GM21737 (cell line): ENCODE measurements around the gene TRIM29.
A peak's percentile ranks its signal among the peaks of the same experiment; 100 is the strongest.
"Not testable (repeated sequence)": the region's sequence is repeated elsewhere in the genome, so short reads cannot be mapped to it uniquely, and the experiment has no call there.

Source experiments
- ATAC-seq: cut with Tn5 transposase; IDR thresholded peaks from one replicate; pipeline ENCODE4 v1.9.1; 2021; ENCODE audit warnings: mild to moderate bottlenecking, moderate library complexity; ENCODE audit not compliant: unreplicated experiment

Gene TRIM29, protein sequence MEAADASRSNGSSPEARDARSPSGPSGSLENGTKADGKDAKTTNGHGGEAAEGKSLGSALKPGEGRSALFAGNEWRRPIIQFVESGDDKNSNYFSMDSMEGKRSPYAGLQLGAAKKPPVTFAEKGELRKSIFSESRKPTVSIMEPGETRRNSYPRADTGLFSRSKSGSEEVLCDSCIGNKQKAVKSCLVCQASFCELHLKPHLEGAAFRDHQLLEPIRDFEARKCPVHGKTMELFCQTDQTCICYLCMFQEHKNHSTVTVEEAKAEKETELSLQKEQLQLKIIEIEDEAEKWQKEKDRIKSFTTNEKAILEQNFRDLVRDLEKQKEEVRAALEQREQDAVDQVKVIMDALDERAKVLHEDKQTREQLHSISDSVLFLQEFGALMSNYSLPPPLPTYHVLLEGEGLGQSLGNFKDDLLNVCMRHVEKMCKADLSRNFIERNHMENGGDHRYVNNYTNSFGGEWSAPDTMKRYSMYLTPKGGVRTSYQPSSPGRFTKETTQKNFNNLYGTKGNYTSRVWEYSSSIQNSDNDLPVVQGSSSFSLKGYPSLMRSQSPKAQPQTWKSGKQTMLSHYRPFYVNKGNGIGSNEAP

DNA sequence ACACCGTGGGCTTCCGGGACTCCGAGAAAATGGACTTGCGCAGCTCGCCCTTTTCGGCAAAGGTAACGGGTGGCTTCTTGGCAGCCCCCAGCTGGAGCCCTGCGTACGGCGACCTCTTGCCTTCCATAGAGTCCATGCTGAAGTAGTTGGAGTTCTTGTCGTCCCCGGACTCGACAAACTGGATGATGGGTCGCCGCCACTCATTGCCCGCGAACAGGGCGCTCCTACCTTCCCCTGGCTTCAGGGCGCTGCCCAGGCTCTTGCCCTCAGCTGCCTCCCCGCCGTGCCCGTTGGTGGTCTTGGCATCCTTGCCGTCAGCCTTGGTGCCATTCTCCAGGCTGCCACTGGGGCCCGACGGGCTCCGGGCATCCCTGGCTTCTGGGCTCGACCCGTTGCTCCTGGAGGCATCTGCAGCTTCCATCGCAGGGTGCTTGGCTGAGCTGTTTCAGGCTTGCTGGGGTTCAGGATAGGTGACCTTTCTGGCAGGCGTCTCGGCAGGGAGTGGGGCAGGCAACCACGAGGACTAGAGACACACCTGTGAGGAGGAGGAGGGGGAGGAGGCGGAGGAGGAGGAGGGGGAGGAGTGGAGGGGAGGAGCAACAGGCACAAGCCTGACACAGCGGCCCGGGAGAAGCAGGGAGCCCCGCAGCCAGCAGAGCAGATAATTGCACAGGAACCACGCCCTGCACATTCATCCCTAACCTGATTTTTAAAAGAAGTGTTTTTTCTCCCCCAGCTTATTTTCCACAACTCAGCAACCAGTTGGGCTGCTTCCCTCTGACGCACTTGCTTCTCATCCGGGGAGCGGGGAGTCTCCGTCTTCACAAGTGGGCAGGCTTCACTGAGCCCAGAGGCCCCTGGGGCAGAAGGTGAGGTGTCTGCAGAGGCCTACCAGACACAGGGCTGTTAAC, at the start of gene TRIM29:
Gene TRIM29 (minus strand): TSS at position 503 of the 911 bp plus-strand sequence. CDS start 82 bp downstream, at position 421.
- ATAC-seq, result no peak

DNA sequence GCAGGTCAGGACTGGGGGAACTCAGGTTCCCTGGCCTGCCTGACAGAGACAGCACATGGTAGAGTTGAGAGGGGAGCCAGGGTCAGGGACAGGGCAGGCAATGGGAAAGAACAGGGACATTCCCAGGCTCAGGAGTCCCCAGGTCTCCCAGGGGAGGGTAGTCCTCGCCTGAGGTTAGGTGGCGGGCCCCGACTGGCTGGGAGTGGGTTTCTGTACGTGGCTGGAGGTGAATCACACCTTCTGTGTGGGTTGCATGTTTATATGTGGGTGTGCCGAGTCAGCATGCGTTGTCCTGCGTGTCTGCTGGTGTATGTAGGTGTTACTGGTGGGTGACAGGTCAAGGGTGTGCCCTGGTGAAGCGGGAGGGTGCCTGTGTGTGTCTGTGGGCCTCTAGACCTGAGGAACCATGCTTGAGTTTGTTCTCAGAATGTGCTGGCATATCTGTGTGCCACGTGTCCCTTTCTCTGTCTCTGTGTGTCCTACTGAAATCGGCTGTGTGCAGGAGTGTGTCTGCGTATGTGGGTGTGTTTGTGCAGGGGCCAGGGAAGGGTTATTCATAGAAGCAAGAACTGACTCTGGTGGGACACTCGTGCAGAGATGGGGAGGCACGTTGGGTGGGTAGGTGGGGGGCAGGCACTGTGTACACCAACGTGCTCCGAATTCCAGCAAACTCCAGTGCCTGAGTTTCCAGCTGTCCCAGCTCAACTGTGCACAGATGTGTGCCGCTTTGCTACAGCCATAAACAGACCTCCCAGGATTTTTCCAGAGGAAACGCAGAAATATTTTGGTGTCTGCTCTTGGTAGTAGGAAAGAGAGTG, 49.1 kb upstream of the TRIM29 start:
- ATAC-seq, result peak; percentile 51

DNA sequence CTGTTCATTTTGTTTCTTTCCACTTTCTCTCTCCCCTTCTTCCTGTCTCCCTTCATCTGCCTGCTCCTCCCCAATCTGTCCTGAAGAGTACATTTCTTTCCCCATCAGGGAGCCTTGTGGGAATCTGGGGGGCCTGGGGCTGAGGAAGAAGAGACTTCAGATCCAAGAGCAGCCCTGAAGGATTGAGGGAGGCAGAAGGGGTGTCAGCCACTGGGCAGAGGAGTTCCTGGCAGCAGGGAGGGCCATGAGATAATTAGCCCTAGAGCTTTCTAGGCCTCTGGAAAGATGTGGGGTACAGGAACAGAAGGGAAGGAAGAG, 48.5 kb upstream of the TRIM29 start:
- no peak for ATAC-seq

DNA sequence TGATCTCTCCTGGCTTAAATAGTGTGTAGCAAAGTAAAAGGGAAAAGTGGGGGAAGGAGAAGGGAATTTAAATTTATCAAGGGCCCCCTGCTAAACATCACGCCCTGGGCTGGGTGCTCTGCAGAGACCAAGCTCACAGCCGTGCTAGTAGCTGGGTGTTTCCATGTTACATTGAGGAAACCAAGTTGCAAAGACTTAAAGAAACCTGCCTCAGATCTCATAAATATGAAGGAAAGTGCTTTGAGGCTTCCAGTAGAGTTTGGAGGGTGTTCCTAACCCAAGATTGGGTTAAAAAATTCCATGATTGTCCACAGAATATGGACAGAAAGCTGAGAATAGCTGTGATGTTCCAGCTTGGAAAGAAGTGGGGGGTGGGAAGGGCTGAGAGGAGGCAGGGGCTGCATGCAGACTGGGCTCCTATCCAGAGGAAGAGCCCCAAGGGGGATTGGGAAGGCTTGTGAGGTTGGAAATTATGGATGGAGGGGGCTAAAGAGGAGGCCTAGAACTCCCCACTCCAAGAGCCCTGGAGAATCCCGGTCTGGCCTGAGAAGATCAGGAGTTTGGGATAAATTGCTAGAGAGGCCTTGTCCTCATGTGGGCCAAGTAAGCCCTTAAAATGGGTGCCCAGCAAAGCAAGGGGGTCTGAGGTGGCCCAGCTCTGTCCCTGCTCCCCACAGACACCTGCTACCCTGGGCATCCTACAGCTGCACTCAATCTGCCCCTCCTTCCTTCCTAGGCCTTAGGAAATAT, 48.0 kb upstream of the TRIM29 start:
- no peak for ATAC-seq

DNA sequence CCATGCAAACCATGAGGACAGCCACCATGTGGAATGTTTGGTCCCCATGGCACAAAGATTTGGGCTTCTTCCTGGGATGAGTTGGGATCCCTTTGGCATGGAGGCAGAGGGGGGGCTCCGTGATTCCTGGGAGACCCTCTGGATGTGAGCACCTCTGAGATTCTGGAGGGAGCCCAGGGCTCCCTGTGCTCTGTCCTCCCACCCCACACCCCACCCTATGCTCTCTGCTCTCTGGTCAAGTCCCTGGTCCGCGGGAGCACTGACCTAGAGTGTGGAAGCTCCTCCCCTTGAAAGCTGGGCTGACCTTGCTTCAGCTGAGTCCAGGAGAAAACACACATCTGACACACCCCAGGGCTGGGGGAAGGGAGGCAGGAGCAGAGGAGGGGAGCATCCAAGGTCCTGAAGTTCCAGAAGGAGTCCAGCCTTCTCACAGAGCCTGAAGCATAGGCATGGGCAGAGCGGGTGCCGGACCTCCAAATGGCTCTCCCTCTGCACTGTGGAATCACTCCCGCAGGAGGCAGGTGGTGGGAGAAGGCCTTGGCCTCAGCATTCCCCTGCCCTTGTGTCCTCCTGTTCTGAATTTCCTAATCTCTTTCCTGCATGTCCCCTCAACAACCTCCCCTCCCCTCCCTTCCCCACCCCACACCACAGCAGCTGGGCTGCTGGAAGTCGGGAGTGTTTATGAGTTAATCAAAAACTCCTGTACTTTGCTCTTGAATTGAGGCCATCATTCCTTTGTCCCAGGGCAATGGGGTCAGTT, 47.2 kb upstream of the TRIM29 start:
- no peak for ATAC-seq

DNA sequence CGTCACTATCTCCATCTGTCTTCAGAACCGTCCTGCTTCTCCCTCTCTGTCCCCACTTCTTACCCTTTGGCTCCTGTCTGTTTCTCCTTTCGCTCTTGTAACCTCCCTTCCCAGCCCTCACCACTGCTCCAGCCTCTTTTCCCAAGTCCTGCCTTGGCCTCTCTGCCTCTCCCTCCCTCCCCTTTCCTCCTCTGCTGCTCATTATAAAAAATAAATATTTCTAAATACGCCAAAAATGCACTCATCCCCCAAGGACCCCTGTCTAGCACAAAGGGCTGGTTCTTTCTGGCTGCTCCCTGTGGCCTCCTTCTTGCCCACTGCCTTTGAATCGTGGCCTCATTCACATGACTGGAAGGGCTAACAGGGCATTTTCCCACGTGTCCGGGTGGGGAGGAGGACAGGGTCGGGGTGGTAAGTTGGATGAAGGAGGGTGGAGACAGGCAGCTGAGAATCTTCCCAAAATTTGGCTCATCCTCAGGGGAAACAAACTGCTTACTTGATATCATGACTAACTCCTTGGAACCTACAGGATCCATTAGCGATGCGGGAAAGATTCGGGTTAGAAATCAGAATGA, 46.5 kb upstream of the TRIM29 start:
- no peak for ATAC-seq

DNA sequence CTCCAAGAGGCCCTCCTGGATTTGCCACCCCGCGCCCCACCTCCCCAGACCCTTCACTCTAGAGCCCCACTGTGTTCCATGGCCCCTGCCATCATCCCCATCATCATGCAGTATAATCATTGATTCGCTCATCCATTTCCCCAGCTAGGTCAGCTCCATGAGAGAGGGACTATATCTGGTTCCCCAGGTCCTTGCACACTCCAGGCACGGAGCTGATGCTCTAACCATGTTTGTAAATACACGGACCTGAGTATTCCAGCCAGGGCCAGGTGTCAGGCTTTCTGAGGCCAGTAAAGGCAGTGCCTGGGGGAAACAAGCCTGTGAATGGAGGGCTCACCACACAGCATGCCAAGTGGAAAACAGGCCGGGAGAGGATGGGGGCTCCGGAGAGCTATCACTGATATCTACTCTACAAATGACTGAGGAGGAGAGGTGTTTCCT, 45.8 kb upstream of the TRIM29 start:
- ATAC-seq, result no peak

DNA sequence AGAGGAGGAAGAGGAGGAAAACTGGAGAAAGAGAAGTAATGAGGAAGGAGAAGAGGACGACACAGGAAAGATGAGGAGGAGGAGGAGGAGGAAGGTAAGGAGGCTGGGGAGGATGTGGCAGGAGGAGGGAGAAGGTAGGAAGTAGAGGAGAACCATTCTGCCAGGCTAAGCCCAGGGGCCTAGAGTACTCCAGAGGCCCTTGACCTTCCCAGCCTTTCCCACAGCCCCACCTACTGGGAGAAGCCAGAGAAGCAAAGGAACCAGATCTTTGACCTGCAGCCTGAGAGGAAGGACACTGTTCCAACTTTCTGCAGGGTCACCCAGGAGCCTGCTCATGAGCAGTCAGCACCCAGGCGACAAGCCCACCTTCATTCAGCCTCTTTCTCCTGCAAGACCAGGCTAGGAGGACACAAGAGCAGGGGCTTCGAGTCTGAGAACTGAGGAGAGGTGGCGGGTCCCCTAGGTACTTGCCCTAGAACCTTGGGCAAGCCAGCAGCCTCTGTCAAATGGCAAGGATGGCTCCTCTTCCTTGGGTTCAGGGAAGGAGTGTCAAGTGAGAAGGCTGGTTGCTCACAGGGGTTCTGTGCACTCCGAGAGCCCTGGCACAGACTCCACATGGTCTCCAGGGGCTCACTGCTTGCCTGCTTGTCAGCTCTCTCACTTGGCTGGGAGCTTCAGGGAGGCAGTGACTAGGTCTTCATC, 45.0 kb upstream of the TRIM29 start:
- ATAC-seq, result no peak

DNA sequence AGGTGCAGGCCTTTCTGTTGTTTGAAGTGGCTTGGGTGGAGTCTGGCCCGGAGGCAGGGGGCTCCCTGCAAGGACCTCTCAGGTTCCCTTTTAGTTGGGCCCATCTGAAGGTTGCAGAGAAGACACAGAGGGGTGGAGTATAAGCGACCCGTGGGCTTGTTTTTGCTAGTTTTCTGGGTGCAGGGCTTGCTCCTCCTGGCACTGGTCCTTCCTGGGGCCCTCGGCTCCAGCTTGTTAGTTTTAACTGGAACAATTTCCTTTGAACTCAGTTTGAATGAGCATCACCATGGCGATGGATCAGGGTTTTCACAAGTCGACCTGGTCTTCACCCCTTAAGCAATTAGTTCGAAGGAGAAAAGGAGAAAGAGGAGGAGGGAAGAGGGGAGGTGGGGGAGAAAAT, 44.5 kb upstream of the TRIM29 start:
- no peak for ATAC-seq

DNA sequence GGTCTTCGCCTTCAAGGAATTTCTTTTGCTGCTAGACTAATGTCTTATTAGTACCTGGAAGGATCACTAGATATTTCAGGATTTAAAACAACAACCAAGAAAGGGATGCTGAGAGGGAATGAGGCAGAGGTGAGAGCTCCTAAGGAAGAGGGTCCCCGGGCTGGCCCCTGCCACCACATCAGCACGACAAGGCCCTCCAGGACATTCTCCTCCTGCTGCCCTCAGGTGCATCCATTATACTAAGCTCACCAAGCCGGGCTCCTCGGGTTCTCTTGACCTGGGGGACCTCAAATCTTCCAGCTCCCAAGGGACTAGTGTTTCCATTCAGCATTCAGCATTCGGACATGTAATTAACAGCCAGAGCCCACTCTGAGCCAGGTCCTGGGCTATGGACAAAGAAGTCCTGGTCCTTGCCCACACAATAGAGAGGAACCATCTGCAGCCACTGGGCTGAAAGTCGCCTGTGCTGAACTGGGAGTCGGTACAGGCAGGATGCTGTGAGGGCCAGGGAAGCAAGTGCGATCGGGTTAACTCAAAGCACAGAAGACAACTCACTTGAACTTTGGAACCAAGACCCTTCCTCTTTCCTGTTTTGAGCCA, 43.6 kb upstream of the TRIM29 start:
- ATAC-seq, result no peak

DNA sequence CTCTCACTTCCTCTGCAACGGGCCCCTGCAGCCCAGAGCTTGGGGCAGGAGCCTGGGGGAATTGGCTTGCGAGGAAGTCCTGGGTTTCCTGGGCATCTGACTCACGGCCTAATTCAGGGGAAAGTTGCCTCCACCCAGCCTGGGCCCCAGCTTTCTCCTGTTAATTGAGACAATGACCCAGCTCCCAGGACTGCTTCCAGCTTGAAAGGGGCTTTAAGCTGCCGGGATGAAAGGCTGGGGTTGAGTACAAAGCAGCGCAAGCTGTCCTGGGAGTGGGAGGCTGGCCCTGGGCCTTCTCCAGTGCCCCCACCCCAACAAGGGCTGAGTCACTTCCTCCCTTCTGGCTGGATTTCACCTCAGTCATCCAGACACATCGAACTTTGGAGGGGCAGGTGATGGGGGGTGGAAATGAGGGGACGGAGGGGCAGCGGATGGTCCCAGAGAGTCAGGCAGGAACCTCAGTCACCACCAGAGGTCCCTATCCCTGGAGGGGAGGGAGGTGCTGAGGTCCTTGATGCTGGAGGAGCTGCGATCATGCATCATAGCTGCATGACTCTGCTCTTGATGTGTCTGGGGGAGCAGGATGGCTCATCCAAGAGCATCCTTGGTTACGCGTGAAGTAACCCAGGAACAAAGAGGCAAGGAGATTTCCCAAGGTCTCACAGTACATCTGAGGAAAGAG, 42.8 kb upstream of the TRIM29 start:
- no peak for ATAC-seq

DNA sequence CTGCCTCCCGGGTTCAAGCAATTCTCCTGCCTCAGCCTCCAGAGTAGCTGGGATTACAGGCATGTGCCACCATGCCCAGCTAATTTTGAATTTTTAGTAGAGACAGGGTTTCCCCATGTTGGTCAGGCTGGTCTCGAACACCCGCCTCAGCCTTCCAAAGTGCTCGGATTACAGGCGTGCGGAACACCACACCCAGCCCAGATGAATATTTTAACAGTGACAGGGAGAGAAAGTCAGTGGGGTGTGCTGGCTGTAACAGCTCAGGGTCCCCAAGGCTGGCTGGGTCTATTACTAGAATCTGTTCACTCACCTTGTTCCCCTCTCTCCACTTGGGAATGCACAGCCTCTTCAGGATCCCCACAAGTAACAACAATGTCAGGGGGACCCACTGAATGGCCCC, 42.1 kb upstream of the TRIM29 start:
- ATAC-seq, result not testable (repeated sequence)

DNA sequence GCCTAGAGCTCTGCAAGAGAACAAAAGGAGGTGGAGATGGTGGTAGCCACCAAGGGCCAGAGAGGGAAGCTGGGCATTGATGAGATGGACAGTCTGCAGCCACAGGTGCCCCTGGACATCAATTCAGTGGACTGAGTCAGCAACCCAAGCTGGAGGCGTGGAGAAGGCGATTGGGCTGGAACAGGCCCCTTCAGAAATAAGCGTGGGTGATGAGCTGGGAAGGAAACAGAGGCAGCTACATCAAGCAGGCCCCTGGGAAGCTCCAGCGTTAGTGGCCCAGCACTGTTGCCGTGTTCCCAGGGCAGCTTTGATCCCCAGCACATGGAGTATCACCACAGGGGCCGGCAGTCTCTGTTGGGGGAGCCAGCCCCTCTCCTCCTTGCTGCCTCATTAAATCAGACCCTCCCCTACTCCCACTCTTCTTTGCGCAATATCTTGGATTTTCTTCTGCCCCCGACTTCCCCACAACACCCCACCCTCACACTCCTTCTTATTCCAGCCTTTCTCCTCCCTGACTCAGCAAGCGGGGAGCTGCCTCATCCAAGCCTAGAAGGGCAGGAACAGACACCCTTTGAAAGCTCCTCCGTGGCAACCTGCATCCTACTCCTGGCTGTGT, 41.3 kb upstream of the TRIM29 start:
- no peak for ATAC-seq

DNA sequence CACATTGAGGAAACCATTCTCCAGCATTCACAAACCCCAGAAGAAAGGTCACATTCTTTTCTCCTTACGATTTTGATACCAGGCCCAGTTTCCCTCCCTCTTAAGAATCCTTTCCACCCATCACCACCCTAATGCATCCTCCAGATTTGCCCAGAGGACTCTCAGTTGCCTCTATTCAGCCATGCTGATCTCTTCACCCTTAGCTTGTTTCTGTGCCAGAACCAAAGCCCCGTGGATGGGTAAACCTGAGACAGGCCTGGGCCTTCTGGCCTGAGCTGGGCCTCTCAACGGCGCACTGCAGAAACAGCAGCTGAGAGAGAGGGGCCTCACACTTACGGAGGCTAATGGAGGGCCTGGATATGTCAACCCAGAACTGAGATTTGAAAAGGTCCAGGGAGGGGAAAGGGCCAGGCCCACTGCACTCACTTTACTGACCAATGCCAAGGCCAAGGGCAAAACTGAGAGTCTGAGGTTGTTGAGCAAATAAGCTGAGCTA, 40.7 kb upstream of the TRIM29 start:
- no peak for ATAC-seq

DNA sequence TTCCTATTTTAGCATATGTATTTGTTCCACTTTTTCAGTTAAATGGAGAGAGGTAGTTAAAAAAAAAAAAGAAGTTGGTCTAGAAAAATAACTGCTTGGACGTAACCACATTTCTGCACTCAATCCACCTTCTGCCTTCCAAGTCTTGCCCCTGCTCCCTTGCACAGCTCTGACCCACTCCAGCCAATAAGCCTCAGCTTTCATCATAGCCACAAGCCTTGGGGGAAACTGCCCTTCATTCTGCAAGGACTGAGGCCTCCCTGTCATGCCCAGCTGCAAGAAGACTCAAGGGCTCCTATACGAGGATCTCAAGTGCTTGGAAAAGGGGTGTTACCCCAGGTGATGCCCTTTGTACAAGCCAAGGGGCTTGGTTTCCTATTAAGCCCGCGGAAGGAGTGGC, 37.0 kb upstream of the TRIM29 start:
- no peak for ATAC-seq

DNA sequence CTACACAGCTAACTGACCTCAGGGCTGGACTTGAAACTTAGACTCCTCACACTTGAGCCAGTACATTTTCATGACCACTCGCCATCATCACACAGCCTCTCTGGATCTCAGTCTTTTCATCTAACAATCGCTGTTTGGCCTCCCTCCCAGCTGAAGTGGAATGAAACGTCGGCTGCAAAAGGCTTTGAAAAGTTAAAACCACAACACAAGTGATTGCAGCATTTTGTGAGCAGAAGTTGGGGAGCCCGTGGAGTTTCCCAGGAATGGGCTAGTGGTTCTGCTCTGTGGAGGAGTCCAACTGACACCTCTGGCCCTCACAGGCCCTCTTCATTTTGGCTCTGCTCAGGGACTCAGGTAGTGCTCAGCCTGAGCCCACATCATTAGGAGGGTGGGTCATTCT, 35.9 kb upstream of the TRIM29 start:
- no peak for ATAC-seq
